ENCODE measurements around the gene BUB1B.
"Not testable (repeated sequence)": the region's sequence is repeated elsewhere in the genome, so short reads cannot be mapped to it uniquely, and the experiment has no call there.

Gene BUB1B

GRCh38 chr15:40118473-40118872, 42.4 kb upstream of the BUB1B start:
- DNase-seq (ENCODE audit: low read depth): no peak
- no peak for TF ChIP-seq CTCF (conservative IDR thresholded peaks at IDR 0.05; ENCODE audit: low read depth, low read length)
- no peak overlapping the region for H3K4me3 ChIP-seq (ENCODE audit: low read depth, low read length)

- DNase-seq (ENCODE audit: low read depth): no peak
- no peak for TF ChIP-seq CTCF (conservative IDR thresholded peaks at IDR 0.05; ENCODE audit: low read depth, low read length)
- no peak overlapping the region for H3K4me3 ChIP-seq (ENCODE audit: low read depth, low read length)
Observed at GRCh38 chr15:40121911-40122638, 38.8 kb upstream of the BUB1B start.

GRCh38 chr15:40122989-40123388, 37.9 kb upstream of the BUB1B start:
- not testable (repeated sequence) for H3K4me3 ChIP-seq (ENCODE audit: low read depth, low read length); DNase-seq (ENCODE audit: low read depth)

GRCh38 chr15:40123863-40124262, 37.0 kb upstream of the BUB1B start:
- DNase-seq (ENCODE audit: low read depth); H3K4me3 ChIP-seq (ENCODE audit: low read depth, low read length): not testable (repeated sequence)

GRCh38 chr15:40124333-40124732, 36.5 kb upstream of the BUB1B start:
- H3K4me3 ChIP-seq (ENCODE audit: low read depth, low read length); DNase-seq (ENCODE audit: low read depth): not testable (repeated sequence)

GRCh38 chr15:40124807-40125285, 36.0 kb upstream of the BUB1B start:
- H3K4me3 ChIP-seq (ENCODE audit: low read depth, low read length); DNase-seq (ENCODE audit: low read depth): not testable (repeated sequence)

- no peak for DNase-seq (ENCODE audit: low read depth)
- TF ChIP-seq CTCF (conservative IDR thresholded peaks at IDR 0.05; ENCODE audit: low read depth, low read length): no peak
- no peak overlapping the region for H3K4me3 ChIP-seq (ENCODE audit: low read depth, low read length)
Observed at GRCh38 chr15:40125950-40126349, 34.9 kb upstream of the BUB1B start.

GRCh38 chr15:40128766-40129660, 31.9 kb upstream of the BUB1B start:
- DNase-seq (ENCODE audit: low read depth): no peak
- no peak overlapping the region for H3K4me3 ChIP-seq (ENCODE audit: low read depth, low read length)
- TF ChIP-seq CTCF (conservative IDR thresholded peaks at IDR 0.05; ENCODE audit: low read depth, low read length): no peak

- no peak overlapping the region for H3K4me3 ChIP-seq (ENCODE audit: low read depth, low read length)
- no peak for DNase-seq (ENCODE audit: low read depth)
- no peak for TF ChIP-seq CTCF (conservative IDR thresholded peaks at IDR 0.05; ENCODE audit: low read depth, low read length)
Observed at GRCh38 chr15:40130118-40130517, 30.8 kb upstream of the BUB1B start.
